ENCODE measurements around the gene UNC119B. TPM values are rescaled to one million over a fixed set of nuclear protein-coding genes. Genes with fewer than 3 reads are reported as not detected.
"Not testable (repeated sequence)": the region's sequence is repeated elsewhere in the genome, so short reads cannot be mapped to it uniquely, and the experiment has no call there.

Gene UNC119B
- total RNA-seq, 1 donor from 2014 or later: 26.8 TPM

DNA sequence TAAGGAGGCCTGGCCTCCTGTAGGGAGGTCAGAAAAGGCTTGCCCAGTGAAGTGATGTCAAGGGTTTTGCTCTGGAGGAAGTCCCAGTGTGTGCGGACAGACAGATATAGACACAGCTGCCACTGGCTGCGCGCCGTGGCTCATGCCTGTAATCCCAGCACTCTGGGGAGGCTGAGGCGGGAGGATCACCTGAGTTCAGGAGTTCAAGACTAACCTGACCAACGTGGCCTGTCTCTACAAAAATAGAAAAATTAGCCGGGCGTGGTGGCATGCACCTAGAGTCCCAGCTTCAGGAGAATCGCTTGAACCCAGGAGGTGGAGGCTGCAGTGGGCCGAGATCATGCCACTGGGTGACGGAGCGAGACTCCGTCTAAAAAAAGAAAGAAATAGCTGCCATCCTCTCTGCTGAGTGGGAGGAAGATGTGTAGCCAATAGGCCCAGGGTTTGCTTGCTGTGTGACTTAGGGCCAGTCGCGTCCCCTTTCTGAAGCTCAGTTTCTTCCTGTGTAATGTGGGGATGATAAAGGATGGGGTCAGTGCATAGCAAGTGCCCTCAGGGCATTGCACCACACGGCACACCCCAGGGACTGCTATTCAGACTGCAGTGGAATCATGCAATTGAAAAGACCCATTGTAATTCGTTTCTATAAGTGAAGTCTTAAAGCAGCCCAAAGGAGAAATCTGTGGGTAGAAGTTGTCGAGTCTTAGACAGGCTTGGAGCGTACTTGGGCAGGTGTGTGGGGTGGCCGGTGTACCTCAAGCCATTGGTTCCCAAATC lies 42.0 kb upstream of the UNC119B start:
- intact Hi-C loops (cut with DNase I): loop anchor here (2.0 kb wide), 1 partner anchor 15 kb away; no protein-coding TSS in a partner anchor
- Histone ChIP-seq H3K9me3 (no peaks in the 10 kb centered on the region), H3K27me3 (no peaks in the 10 kb centered on the region), H3K36me3 (no peaks in the 10 kb centered on the region), H3K27ac (no peak overlapping the region), H3K4me3 (no peak overlapping the region), H3K4me1 (peaks cover 0 to 5% of the 10 kb centered on the region in 2 donors)
- TF ChIP-seq, protein P1, sequence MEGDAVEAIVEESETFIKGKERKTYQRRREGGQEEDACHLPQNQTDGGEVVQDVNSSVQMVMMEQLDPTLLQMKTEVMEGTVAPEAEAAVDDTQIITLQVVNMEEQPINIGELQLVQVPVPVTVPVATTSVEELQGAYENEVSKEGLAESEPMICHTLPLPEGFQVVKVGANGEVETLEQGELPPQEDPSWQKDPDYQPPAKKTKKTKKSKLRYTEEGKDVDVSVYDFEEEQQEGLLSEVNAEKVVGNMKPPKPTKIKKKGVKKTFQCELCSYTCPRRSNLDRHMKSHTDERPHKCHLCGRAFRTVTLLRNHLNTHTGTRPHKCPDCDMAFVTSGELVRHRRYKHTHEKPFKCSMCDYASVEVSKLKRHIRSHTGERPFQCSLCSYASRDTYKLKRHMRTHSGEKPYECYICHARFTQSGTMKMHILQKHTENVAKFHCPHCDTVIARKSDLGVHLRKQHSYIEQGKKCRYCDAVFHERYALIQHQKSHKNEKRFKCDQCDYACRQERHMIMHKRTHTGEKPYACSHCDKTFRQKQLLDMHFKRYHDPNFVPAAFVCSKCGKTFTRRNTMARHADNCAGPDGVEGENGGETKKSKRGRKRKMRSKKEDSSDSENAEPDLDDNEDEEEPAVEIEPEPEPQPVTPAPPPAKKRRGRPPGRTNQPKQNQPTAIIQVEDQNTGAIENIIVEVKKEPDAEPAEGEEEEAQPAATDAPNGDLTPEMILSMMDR (IDR thresholded peaks at IDR 0.05): no peak
- no peak for DNase-seq (ENCODE audit: low spot score in 2 of 2)

DNA sequence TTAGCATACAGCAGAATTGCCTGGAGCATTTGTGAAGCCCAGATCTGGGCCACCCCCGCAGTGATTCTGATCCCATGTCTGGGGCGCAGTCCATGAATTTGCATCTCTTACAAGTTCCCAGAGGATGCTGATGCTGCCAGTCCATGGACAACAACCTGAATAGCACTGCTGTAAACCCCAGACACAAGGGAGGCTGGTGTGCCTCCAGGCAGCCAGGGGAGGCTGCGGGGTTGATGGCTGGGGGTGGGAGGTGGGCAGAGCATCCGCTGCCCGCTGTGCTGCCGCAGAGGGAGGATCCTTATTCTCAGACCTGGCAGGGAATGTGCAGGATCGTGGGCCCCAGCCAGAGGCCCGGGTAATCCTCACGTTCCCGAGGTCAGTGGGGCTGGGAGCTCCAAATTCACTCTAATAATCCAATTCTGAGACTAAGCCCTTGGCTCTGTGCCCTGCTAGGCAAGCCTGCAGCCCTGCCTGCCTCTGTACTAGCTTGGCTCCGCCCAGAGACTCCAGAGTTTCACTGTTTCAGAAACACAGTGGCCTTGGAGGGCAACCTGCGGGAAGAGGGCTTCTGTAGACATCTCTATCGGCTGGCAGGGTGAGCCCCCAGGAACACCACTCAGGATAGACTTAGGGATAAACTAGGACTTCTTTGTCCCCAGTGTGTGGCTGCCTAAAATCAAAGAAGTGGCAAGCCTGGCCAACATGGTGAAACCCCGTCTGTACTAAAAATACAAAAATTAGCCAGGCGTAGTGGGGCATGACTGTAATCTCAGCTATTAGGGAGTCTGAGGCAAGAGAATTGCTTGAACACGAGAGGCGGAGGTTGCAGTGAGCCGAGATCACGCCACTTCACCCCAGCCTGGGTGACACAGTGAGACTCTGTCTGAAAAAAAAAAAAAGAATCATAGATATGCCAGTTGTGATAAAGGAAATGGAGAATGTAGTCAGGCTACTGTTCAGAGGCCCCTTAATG lies 41.1 kb upstream of the UNC119B start:
- Histone ChIP-seq H3K4me1 (peaks cover 0 to 5% of the 10 kb centered on the region in 2 donors), H3K27me3 (no peaks in the 10 kb centered on the region), H3K27ac (peak overlapping the region; percentile 58 to 73), H3K9me3 (no peaks in the 10 kb centered on the region), H3K36me3 (no peaks in the 10 kb centered on the region), H3K4me3 (peak overlapping the region in 1 of 2 donors; percentile 43)
- TF ChIP-seq, protein P1 (IDR thresholded peaks at IDR 0.05): no peak
- DNase-seq (ENCODE audit: low spot score in 2 of 2): peak in 1 of 2 donors; percentile 73
- intact Hi-C loops (cut with DNase I): loop anchor here (2.0 kb wide), 1 partner anchor 16 kb away; no protein-coding TSS in a partner anchor

DNA sequence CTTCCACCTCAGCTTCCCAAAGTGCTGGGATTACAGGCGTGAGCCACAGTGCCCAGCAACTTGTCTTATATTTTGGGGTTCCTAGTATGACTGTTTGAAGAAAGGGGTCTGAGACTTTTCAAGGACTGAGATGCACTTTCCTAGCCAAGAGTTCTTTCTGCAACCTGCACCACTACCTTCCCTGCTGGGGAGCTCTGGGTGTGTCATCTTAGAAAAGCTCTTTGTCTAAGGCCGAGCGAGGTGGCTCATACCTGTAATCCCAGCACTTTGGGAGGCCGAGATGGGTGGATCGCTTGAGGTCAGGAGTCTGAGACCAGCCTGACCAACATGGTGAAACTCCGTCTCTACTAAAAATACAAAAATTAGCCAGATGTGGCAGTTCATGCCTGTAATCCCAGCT lies 40.0 kb upstream of the UNC119B start:
- intact Hi-C loops (cut with DNase I); H3K4me3 ChIP-seq; H3K4me1 ChIP-seq; DNase-seq (ENCODE audit: low spot score in 2 of 2); H3K27me3 ChIP-seq; H3K9me3 ChIP-seq; H3K27ac ChIP-seq; H3K36me3 ChIP-seq: not testable (repeated sequence)

DNA sequence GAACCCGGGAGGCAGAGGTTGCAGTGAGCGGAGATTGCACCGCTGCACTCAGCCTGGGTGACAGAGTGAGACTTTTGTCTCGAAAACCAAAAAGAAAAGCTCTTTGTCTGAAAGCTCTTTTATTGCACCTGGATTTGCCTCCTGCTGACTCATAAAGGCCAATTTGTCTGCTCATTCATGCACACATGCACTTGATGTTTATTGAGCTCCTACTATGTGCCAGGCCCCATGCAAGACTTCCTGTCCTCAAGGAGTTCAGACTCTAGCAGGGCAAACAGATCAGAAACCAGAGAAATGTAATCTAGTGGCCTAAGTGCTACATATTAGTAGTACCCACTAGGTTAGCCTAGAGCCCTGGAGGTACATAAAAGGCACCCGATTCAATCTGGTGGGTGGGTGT lies 39.6 kb upstream of the UNC119B start:
- Histone ChIP-seq H3K4me1 (peaks cover 0 to 5% of the 10 kb centered on the region in 2 donors), H3K27me3 (no peaks in the 10 kb centered on the region), H3K4me3 (no peak overlapping the region), H3K36me3 (no peaks in the 10 kb centered on the region), H3K9me3 (no peaks in the 10 kb centered on the region), H3K27ac (no peak overlapping the region)
- intact Hi-C loops (cut with DNase I): no loop called here
- TF ChIP-seq, protein P1 (IDR thresholded peaks at IDR 0.05): no peak
- no peak for DNase-seq (ENCODE audit: low spot score in 2 of 2)

DNA sequence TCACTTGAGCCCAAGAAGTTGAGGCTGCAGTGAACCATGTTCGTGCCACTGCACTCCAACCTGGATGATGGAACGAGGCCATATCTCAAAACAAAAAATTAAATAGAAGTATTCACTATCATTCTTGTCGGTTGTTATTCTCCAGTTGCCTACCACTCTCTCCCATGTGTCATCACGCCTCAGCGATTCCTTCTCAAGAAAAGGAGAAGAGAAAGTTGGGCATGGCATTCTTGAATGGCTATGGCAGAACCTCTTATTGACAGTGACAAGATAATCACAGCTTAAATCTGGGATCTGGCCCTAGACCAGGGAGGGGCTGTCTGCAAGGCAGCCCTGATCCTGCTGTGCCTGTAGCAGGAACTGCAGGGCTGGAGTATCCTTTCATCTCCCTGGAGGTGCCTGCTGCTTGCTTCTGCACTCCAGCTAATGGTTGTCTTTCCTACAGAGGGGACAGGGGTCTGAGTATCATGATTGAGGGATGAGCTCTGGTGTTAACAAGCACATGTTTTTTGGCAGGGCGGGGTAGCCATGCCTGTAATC lies 36.1 kb upstream of the UNC119B start:
- H3K36me3 ChIP-seq: no peaks in the 10 kb centered on the region
- no peak overlapping the region for H3K4me3 ChIP-seq
- TF ChIP-seq, protein P1 (IDR thresholded peaks at IDR 0.05): no peak
- DNase-seq (ENCODE audit: low spot score in 2 of 2): no peak
- peaks cover 0 to 2% of the 10 kb centered on the region in 2 donors for H3K4me1 ChIP-seq
- no peaks in the 10 kb centered on the region for H3K27me3 ChIP-seq
- intact Hi-C loops (cut with DNase I): no loop called here
- H3K9me3 ChIP-seq: no peaks in the 10 kb centered on the region
- no peak overlapping the region for H3K27ac ChIP-seq

Measured in ascending aorta (tissue), 2 donors.